Kidney epithelial cell (primary cell): ENCODE measurements around the gene SIGLECL1. TPM values are rescaled to one million over a fixed set of nuclear protein-coding genes. Genes with fewer than 3 reads are reported as not detected.
"Not testable (repeated sequence)": the region's sequence is repeated elsewhere in the genome, so short reads cannot be mapped to it uniquely, and the experiment has no call there.

ENCODE experiments used
- DNase-seq: peaks from one replicate; pipeline ENCODE4 v3.0.0-alpha.2; 2010; ENCODE audit warnings: low read depth
- H3K27me3 ChIP-seq: 2 replicates; pipeline ENCODE4 v1.6.0; 2011; ENCODE audit warnings: low read length; ENCODE audit not compliant: control insufficient read depth, insufficient read depth
- H3K36me3 ChIP-seq: 2 replicates; pipeline ENCODE4 v1.5.1; 2011; ENCODE audit warnings: low read length; ENCODE audit not compliant: control insufficient read depth, insufficient read depth
- H3K4me3 ChIP-seq: 2 replicates; pipeline ENCODE4 v1.5.1; 2011; ENCODE audit warnings: low read depth, mild to moderate bottlenecking, control low read depth, low read length
- CTCF ChIP-seq: IDR thresholded peaks from 2 replicates; pipeline ENCODE4 v1.5.1; 2011; ENCODE audit warnings: mild to moderate bottlenecking, moderate library complexity, low read length, control low read depth, inconsistent platforms; ENCODE audit not compliant: insufficient read depth, poor library complexity, severe bottlenecking
- total RNA-seq: library from RNA; depleted of rRNA; stranded (reverse); fragments of >200 nt; gene quantifications from 2 replicates; pipeline ENCODE4 v1.2.3, GENCODE V29; 2015

Gene SIGLECL1
- 0.79 TPM in 1 of 2 replicates, not detected in the other for total RNA-seq

DNA sequence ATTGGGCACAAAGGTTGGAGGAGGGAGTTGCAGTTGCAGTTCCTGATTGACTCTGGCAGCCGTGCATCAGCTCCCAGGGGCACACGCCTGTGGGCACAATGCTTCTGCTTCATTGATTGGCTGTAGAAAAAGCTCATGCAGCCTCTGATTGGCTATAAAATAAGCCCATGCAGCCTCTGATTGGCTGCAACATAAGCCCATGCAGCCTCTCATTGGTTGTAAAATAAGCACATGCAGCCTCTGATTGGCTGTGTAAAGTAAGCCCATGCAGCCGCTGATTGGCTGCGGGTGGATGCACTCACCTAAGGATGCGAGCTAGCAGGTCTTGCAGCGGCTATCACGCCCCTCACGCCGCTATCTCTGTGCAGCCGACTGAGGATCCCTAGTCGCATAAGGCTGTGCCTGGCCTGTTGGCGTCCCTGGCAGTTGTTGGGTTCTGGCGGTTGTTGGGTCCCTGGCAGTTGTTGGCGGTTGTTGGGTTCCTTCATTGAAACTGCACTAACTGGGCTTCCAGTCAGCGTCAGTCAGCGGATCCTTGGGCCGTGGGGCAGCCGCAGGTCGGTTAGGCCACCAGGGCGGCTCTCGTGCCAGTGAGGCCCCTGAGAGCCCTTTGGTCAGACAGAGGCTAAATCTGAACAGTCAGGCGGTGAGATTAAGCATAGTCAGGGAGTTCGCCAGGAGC, at the start of gene SIGLECL1:
SIGLECL1 (plus strand) TSS at position 295 of the 682 bp plus-strand sequence. CDS start 12,993 bp downstream, outside the sequence.
- TF ChIP-seq CTCF, result no peak
- Histone ChIP-seq H3K36me3 (no peaks in the 10 kb centered on the region), H3K4me3 (no peak within 1 kb of the TSS), H3K27me3 (no peaks in the 10 kb centered on the region)
- no peak for DNase-seq

DNA sequence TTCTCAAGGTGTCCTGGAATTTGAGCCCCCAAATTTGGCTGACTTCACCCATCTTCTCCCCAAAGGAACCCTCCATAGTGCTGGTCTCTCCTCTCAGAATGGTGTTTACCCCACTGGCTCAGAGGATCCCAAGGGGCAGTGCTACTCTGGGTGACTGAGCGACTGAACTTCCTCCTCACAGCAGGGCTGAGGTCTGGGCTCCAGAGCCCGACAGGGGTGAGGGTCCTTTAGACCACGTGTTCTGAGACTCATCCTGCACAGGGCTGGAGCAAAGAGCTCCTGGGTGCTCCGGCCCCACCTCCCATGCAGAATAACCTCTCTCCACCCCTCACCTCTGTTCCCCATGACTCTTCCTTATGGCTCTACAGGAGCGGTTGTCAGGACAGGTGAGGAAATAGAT, 49.2 kb upstream of the SIGLECL1 start:
- H3K36me3 ChIP-seq, result no peaks in the 10 kb centered on the region
- no peak for TF ChIP-seq CTCF
- no peaks in the 10 kb centered on the region for H3K27me3 ChIP-seq
- no peak overlapping the region for H3K4me3 ChIP-seq
- no peak for DNase-seq

DNA sequence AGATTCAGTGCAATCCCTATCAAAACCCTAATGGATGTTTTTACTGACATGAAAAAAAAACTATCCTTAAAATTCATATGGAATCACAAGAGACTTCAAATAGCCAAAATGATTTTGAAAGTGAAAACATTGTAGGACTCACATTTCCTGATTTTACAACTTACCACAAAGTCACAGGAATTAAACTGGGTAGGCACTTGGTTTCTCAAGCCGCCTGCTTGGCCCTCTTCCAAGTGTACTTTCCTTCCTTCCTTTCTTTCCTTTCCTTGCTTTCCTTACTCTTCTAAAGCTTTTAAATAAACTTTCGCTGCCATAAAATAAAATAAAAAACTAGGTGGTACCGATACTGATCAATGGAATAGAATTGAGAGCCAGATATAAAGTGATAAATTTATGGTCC, 47.0 kb upstream of the SIGLECL1 start:
- Histone ChIP-seq H3K27me3 (no peaks in the 10 kb centered on the region), H3K36me3 (no peaks in the 10 kb centered on the region), H3K4me3 (no peak overlapping the region)
- DNase-seq, result no peak
- TF ChIP-seq CTCF, result no peak

- no peak for TF ChIP-seq CTCF
- Histone ChIP-seq H3K27me3 (no peaks in the 10 kb centered on the region), H3K36me3 (no peaks in the 10 kb centered on the region), H3K4me3 (no peak overlapping the region)
- DNase-seq, result no peak
Observed at GRCh38 chr19:51204321-51204720, 46.6 kb upstream of the SIGLECL1 start.

DNA sequence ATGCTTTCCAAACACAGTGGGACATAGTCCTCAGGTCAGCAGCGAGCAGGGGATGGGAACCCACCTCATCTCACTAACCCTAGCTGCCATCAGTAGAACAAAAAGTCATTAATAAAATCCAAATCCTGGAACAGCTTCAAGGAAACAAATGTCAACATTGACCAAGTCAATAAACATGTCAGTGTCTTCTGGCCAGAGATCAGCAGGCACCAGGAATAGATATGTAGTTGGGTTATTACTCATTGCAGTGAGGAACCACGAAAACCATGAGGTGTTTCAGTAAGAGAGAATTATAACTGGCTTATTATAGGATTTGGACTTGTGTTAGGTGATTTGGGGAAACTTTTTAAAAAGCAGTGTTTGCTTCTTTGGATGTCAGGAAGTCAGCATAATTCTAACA, 43.1 kb upstream of the SIGLECL1 start:
- Histone ChIP-seq H3K27me3 (no peaks in the 10 kb centered on the region), H3K36me3 (no peaks in the 10 kb centered on the region), H3K4me3 (no peak overlapping the region)
- no peak for DNase-seq
- no peak for TF ChIP-seq CTCF

GRCh38 chr19:51210191-51210784, 40.6 kb upstream of the SIGLECL1 start:
- TF ChIP-seq CTCF, result no peak
- H3K36me3 ChIP-seq, result no peaks in the 10 kb centered on the region
- no peak for DNase-seq
- H3K27me3 ChIP-seq, result no peaks in the 10 kb centered on the region
- no peak overlapping the region for H3K4me3 ChIP-seq

GRCh38 chr19:51210874-51211361, 40.0 kb upstream of the SIGLECL1 start:
- H3K27me3 ChIP-seq, H3K36me3 ChIP-seq, DNase-seq, H3K4me3 ChIP-seq: not testable (repeated sequence)
